Stimulated activated CD4-positive, alpha-beta T cell treated with anti-CD3 and anti-CD28 coated beads, Interleukin-4, amount 100 ng/mL, for 4 hours (primary cell): ENCODE measurements around the gene VSTM5.

Experiments
- DNase-seq, 2 experiments: peaks; one replicate each; pipeline ENCODE4 v3.0.0-alpha.2; 2020

VSTM5 gene

DNA sequence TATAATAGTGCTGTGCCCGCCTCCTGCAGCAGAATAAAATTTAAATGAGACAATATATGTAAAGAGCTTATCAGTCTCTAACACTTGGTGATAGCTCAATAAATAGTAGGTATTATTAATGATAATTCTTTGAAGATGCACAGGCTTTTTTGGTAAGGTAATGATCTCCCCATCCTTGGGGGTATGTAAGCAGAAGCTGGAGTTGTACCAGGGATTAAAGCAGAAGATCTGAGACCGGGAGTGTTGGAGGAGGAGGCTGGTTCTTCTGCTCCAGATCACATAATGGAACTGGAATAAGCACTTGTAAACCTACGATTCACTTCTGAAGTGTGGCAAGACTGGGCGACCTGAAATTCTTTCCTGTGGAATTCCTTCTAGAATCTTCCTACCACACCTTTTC is 8.4 kb downstream of the VSTM5 start:
- no peak for DNase-seq

DNA sequence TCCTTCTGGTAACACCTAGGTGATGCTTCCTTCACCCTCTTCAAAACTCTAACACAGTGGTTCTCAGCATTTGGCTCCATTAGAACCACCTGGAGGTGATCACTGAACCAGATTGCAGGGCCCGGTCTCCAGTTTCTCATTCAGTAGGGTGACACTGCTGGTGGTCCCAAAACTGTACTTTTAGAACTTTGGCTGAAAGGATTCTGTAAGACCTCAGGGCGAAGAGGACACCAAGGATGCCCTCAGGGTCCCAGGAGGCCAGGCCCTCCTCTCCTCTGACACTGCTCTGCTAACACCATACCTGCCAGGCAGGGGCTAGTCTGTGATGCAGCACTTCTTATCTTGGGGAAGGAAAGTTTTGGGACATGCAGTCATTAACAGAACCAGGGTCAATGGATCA is 9.0 kb downstream of the VSTM5 start:
- no peak for DNase-seq

DNA sequence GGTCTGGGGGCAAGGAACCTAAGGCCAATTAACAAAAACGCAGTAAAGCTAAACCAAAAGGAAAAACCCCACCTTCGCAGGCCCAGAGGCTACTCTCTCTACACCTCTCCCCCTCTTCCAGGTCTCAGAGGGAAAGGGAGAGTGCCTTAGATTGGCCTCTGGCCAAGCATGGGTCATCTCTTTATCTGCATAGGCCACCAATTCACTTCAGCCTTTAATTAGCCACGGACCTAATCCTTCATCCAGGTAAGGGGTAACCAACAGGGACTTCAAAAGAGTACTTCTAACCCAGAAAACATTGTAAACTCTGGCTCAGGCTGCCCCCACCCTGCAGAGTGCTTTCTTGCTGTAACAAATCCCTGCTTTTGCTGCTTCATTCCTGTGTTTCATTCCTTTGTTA is 9.4 kb downstream of the VSTM5 start:
- no peak for DNase-seq

DNA sequence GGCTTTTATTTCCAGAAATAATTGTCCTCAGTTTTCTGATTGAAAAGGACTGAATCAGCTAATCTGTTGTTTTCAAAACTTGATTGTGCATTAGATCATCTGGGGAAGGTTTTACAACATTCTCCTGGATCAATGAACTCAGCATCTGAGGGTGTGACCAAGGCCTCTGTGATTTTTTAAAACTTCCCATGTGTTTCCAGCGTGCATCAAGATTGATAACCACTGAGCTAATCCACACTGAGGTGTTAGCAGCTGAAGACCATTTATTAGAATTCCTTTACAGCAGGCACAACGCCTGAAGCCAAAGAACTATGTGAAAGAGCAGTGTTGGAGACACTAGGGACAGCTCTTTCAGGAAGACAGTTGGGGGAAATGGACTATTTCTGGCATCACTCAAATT is 10.2 kb downstream of the VSTM5 start:
- DNase-seq, result no peak

DNA sequence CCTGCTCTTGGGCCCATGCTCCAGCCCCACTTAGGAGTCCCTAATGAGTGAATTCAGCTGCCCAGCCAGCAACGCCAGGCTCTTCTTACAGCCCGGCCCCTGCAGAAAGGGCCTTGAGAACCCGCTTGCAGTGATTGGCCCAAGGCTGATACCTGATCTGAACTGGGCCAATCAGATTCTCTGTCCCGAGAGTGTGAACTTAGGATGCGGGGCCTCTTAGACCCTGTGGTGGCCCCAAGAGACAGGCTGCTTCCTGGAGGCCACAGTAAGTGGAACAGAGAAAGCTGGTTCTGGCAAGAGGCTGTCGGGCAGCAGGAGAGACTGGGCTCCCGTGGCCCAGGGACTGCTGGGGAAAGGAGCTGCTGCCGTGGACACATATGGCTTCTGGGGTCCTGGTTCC is 11.5 kb downstream of the VSTM5 start:
- DNase-seq, result no peak

DNA sequence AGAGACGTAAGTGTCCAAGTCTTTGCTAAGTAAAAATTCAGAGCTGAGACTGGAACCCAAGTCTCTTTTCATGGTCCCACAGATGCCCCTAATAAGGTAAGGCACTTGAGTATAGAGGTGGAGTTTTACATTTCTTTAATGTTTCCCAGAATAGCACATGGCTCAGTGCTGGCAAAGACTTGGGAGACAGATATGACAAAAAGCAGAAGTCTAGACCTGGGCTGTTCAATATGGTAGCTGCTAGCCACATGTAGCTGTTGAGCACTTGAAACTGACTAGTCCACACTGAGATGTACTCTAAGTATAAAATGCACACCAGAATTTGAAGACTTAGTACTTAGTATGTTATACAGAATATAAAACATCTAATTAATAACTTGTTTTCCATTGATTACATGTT is 17.6 kb downstream of the VSTM5 start:
- no peak for DNase-seq

DNA sequence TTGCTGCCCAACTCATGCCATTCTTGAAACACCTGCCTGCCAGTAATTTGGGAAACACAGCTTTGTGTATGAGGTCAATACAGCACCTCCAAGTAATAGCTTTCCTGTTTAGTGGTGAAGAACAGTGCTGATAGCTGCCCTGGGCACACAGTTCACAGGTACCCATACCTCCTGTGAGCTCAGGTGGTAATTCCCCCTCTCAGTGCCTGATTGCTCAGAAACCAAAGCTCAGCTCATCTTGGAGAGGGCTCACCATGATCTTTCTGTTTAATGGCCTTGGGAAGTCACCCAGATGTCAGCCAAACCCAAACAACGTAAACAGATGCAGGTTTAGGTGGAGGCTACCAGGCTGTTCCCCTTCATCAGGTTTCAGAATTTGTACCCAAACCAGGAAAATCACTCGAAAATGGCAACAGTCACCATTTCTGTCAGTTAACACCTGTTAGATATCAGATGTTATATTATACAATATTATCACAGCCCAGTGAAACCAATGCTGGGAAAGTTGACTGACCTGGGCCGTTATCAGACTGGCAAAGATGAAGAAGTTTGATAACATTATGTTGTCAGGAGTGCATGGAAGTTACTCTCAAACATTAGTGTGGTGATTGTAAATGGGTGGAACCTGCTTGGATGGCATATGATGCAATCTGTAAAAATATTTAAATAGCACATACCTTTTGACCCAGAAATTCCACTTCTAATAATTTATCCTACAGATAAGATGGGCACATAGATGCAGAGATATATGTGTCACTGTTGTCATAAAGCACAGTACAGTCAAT is 18.9 kb downstream of the VSTM5 start:
- DNase-seq, result no peak

DNA sequence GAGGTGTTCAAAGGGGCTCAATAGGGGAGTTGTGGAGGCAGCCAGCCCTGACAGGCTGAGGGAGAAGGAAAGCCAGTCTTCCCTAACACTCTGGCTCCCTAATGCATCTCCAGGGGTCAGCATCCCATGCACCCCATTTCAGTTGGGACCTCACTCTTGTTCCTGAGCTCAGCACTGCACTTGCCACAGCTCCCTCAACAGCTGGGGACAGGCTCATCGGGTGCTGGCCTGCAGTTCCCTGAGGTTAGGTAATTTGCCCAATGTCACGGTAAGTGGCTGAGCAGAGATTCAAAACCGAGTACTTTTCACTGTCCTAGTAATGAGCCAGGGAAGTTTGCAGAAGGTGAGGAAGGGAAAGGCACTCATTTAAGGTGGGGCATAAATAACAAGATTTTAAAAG is 20.8 kb downstream of the VSTM5 start:
- DNase-seq, result no peak

DNA sequence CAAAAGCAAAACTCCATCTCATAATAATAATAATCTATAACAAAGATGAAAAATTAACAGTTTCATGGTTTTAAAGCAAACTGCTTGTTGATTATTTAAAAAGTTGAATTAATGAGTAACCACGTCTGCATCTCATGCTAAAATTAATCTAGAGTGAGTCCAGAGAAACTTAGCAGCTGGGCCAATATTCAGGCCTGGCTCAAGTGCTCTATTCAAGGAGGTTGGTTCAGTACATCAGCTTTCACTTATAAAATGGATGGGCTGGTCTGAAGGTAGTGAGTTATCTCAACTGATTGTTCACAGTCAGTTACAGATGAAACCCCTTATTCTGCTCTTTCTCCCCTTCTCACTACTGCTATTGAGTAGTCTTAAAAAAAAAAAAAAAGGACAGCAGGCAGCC is 23.1 kb downstream of the VSTM5 start:
- DNase-seq, result no peak

DNA sequence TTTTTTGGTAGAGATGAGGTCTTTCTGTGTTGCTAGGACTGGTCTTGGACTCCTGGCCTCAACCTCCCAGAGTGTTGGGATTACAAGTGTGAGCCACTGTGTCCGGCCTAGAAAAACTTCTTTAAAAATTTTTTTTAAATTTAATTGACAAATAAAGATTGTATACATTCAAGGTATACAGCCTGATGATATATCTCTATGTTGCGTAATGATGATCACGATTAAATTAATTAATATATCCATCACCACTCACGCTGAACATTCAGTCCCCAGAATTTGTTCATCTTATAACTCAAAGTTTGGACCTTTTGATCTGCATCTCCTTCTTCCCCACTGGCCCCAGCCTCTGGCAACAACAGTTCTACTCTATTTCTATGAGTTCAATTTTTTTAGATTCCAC is 27.2 kb downstream of the VSTM5 start:
- no peak for DNase-seq

DNA sequence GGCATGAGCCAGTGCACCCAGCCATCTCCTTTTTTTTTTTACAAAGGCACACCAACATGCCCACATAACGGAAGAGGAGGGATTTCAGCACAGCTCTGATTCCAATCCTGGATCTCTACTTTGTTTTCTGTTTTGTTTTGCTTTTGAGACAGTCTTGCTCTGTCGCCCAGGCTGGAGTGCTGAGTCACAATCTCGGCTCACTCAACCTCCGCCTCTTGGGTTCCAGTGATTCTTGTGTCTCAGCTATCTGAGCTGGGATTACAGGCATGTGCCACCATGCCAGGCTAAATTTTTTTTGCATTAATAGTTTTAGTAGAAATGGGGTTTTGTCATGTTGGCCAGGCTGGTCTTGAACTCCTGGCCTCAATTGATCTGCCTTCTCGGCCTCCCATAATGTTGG is 28.1 kb downstream of the VSTM5 start:
- DNase-seq, result no peak

DNA sequence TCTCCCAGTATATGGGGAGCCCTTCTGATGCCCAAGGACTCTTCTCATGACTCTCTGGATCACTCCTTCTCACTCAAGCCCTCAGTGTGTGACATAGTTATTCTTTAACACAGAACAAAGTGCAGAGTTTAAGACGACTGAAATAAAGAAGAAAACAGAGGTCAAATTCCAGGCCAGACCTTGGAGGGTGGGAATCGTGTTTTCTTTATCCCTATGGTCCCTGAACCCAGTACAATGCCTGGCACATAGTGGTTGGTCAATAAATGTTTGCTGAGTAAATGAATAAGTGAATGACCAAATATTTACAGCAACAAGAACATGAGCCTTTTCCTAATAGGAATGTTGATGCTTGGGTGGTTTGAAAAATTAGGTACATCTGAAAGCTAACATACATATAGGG is 28.8 kb downstream of the VSTM5 start:
- DNase-seq, result no peak

DNA sequence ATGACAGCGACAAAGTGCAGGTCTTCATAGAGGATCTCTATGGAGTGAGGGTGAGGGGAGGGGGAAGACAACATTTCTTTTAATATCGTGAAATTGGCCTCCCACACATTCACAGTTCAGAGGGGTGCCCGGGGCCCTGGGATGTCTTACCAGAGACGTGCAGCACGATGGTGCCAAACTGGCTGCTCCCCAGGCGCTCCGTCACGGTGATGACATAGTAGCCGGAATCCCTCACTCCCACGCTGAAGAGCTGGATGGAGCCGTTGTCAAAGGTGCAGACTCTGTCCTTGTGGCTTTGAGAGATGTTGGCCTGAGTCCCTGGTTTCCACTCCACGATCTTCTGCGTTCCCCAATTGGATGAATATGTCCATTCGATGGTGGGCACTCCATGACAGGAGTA is 29.6 kb downstream of the VSTM5 start:
- no peak for DNase-seq

DNA sequence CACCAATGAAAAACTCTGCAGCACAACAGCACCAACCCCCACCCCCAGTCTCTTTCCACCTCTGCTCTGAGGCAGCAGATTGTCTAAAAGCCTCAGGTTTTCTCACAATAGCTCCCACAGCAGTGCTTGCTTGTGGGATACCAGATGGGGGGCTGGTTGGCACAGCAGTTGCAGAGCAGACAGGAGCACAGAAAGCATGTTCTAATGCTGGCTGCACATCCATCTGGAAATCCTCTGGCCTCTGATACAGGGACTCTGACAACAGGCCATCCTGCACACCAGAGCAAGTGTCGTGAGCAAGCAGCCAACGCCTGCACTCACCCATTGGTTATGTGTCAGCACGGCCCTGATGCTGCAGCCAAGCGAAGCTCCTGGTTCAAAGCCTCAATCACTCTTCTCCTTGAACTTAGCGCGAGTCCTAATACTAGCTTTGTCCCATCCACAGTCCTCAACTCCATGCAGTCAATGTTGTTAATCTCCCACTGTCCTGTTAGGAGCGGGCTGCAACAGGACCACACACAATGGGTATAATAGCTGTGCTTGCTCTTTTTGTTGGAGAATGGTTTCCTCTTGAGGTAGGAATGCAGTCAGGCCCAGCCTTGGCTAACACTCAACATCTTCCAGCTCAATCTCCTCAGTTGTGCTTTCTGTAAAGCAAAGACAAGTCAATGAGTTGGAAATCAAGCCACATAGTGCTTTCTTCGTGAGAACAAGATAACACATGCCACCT is 30.3 kb downstream of the VSTM5 start:
- no peak for DNase-seq

DNA sequence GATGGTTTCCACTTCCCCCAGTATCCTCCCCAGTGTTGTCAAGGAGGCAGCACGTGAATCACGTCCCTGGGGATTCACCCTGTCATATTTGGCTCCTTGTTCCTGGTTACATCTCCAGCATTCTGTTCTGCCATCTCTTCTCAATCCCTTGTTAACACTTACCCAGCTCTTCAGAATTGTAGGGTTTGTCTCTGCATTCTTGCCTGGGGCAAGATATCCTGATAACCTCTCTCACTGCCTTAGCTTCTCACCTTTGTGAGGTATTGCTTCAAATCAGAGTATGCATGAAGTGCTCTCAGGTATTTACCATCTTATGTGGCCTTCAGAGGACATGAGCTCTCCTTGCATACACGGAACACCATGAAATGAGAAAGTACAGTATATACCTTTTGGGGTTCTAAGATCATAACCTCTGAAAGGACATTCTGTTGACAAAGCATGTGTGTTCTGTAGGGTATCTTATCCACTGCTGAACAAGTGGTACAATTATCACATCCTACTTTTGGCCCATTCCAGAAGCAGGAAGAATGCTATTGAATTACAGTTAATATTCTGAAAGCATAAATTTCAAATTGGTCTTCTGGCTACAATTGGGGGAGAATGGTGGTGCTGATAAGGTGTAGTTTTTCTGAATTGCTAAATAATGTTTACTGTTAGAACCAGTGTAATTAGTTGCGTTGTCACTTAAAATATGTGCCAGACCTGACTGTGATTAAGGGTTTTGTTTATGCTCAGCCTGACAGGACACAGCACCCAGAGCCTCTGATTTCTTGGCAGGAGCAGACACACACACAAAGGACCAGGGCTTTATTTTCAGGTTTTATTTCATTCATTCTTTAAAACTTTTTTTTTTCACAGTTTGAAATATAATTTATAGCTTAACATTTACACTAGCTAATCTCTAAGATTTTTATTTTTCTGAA is 32.7 kb downstream of the VSTM5 start:
- no peak for DNase-seq

DNA sequence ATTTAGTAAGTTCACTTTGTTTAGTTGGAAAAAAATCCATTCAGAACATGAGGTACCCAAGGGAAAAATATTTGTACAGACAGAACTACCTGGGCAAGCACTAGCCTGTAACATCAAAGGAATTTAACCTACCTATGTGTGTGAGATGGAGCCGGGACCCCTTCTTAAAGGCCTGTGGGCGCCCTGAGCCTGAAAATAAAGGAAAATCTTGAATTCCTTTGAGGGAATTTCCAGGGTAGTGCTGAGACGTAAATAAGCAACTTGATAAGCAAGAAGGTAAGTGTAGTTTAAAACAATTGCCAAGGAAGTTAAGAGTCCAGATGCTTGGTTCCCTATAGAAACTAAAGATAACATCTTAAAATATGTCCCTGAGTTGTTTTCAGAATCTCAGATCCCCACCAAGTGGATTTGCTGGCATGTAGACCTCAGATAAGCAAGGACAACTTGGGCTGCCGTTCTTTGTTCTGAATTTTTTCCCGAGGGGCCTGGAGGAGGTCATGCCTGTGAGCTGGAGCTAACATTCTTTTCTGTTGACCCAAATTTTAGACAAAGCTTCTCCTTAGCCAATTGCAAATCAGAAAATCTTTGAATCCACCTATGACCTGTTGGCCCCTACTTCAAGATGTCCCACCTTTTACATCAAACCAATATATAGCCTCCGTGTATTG is 35.3 kb downstream of the VSTM5 start:
- no peak for DNase-seq

DNA sequence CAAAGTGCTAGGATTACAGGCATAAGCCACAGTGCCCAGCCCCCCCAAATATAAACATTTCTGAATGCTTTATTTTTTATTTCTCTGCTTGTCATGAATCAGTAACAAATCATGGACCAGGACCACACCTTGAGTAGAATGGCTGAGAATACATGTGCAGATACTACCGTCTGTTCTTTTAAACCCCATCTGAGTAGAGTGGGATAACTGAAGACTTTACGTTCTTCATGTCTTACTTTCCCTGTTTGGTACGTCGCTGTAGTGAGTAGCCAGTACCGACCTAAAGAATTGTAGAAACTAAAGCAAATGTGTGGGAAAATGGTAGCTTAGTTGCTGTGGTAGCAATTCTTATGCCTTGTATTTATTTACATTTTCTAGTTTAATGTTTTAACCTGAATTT is 36.4 kb downstream of the VSTM5 start:
- DNase-seq, result no peak

DNA sequence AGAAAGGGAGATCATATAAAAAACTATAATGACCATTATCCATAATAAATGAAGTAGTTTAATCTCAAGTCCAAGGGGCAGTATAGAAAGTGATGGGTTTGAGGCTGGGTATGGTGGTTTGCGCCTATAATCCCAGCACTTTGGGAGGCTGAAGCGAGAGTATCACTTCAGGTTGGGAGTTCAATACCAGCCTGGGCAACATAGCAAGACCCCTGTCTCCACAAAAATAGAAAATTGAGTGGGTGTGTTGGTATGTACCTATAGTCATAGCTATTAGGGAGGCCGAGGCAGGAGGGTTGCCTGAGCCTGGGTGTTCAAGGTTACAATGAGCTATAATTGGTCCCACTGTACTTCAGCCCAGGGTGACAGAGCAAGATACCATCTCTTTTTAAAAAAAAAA is 42.4 kb downstream of the VSTM5 start:
- no peak for DNase-seq

DNA sequence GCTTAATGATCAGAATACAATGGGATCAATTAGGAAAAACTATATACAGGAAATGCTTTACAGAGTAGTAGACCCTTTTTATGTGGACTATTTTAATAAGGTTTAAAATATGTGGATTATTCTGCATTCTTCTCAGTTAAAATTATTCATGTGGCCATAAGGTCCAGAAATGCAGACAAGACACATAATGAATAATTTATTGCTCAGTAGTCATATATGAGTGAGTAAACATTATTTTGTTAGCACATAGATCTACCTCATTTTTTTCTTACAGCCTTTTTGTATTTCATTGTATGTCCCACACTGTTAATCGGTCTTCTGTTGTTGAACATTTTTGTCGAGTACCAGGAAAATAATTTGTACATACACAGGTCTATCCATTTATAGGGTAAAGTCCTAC is 45.5 kb downstream of the VSTM5 start:
- DNase-seq, result no peak

DNA sequence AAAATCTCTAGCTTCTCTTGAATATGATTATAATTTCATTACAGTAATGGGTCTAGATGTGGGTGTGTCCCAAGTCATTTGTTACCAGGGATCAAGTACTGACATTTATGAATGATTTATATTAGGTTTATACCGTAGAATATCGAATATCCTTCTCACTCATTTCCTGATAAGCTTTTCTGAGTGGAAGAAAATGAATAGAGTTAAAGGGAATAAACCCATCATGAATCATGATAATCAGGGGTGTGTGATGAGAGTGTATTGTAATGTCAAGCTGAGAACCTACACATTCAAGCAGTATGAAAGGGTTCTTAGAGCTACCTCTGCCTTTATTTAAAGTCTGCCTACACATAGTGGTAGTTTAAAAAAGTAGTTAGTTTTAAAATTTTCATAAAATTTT is 49.1 kb downstream of the VSTM5 start:
- DNase-seq, result no peak

DNA sequence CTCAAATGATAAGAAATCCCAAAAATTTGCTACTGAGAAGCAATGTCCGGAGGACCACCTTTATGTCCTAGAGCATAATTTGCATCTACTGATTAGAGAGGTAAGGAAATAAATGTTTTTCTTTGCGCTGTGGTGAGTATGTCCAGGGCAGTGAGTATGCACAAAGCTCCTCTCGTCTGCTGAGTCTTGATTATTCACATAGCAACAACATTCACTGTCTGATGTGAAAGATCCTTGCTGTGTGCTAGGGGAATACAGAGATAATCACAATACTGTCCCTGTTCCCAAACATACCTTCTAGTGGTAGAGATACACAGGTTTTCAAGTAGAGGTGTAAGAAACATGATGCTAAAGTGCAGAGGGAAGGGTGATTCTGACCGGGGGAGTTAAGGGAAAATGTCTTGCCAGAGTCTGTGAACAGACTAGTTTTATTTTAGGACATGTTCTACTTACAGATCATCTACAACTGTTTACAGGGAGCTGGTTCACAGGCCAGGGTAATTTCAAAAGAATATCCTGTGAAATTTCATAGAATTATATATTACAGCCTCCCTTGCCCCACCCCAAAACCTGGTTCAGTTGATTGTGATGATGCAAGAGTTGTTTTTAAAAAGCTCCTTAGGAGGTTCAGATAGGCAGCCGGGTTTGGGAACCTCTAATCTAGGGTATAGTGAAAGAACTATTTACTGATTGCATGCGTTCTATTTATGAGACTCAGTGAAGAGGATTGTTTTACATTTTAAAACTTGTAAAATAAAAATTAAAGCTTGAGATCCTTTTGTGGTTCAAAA is 53.8 kb downstream of the VSTM5 start:
- no peak for DNase-seq

DNA sequence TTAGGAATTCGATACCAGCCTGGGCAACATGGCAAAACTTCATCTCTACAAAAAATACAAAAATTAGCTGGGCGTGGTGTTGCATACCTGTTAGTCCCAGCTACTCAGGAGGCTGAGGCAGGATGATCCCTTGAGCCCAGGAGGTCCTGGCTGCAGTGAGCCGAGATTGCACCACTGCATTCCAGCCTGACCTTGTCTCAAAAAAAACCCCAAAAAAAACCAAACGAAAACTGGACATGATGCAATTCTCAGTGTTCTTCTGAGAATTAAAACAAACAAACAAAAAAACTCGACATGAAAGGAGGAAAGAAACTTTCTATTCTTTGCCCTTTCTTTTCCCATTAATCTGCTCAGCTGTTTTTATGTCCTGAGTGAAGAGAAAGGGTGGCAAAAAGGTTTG is 58.9 kb downstream of the VSTM5 start:
- no peak for DNase-seq
